Erythroblast (primary cell): ENCODE data around the gene RERE.

ENCODE experiments used
- GATA1 ChIP-seq: IDR thresholded peaks from 2 replicates; pipeline ENCODE4 v1.6.1; 2011; ENCODE audit warnings: low read depth, mild to moderate bottlenecking, control low read depth, low read length, moderate library complexity
- POLR2A ChIP-seq: IDR thresholded peaks from 2 replicates; pipeline ENCODE4 v1.6.1; 2011; ENCODE audit warnings: mild to moderate bottlenecking, low read length

DNA sequence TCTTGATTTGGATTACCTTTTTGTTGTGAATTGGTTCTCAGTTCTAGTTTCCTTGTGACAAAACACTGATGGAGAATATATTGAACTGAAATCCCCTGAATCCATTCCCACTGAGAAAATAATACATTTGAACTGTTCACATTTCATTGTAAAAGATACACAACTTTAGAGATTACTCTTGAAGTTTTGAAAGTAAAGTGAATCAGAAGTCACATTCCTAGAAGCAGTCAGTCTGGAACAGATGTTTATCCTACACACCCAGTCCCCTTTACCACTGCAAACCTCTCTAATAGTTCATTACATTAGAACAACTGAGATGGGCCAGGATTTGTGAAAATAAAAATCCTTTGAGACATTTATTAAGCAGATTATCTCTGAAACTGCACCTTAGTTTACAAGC is 3.4 kb downstream of the RERE start:
- TF ChIP-seq POLR2A (no peak), GATA1 (no peak)
